Activated CD4-positive, CD25-positive, alpha-beta regulatory T cell (primary cell): ENCODE results near the gene IGLL1.
"Not testable (repeated sequence)": the region's sequence is repeated elsewhere in the genome, so short reads cannot be mapped to it uniquely, and the experiment has no call there.

ENCODE experiments used
- DNase-seq, 4 experiments: peaks; one replicate each; lab custom pipeline; 2025; lab: John Stamatoyannopoulos, UW

IGLL1 gene

GRCh38 chr22:23562186-23562585, 17.9 kb downstream of the IGLL1 start:
- no peak for DNase-seq

DNA sequence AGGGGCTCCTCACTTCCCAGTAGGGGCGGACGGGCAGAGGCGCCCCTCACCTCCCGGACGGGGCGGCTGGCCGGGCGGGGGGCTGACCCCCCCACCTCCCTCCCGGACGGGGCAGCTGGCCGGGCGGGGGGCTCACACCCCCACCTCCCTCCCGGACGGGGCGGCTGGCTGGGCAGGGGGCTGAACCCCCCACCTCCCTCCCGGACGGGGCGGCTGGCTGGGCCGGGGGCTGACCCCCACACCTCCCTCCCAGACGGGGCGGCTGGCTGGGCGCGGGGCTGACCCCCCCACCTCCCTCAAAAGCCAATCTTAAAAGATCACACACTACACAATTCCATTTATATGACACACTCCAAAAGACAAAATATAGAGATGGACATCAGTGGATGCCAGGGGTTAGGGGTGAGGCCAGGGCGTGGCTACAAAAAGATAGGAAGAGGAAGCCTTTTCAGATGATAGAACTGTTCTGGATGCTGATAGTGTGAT, 19.0 kb downstream of the IGLL1 start:
- DNase-seq: not testable (repeated sequence)

DNA sequence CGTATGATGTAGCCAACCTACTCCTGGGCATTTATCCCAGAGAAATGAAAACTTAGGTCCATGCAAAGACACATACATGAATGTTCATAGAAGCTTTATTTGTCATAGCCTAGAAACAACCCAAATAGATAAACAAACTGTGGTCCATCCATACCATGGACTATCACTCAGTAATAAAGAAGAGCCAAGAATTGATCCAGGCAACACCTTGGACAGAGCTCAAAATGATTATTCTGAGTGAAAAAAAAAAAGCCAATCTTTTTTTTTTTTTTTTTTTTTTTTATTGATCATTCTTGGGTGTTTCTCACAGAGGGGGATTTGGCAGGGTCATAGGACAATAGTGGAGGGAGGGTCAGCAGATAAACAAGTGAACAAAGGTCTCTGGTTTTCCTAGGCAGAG, 19.9 kb downstream of the IGLL1 start:
- DNase-seq: not testable (repeated sequence)

DNA sequence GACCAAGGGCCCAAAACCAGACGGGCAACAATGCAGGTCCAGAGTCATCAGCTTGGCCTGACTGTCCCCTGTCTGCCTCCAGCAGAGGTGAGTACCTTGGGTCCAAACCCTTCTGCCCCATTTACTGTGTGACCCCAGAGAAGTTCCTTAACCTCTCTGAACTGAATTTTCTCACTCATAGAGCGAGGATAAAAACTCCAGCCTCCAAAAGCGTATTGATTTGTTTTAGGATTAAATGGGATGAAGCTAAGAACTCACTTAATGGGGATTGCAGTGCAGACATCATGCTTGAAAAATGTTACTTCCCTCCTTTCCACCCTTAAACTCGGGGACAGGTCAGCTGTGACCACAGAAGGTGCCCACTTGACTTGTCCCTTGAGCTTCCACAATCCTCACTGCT, 22.6 kb downstream of the IGLL1 start:
- no peak for DNase-seq

DNA sequence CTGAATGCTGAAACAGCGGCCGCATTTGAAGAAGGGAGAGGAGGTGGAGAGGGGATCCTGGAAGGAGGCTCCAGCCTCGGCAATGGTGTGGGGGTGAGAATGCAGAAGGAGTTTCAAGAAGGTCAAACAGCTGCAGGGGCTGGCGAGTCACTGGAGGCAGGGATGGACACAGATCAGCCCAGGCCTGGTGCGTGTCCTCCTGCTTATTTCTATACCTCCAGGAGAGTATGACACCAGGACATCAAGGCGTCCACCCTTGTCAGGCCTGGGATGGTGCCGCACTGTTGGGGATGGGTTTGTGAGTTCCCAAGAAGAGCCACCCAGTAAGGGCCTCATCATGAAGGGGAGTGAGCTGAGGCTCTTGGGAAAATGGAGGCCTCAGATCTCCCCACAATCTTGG, 23.1 kb downstream of the IGLL1 start:
- DNase-seq: no peak

GRCh38 chr22:23556026-23556620, 24.0 kb downstream of the IGLL1 start:
- DNase-seq: no peak

GRCh38 chr22:23555118-23555517, 25.0 kb downstream of the IGLL1 start:
- no peak for DNase-seq

GRCh38 chr22:23553924-23554870, 25.9 kb downstream of the IGLL1 start:
- no peak for DNase-seq

- no peak for DNase-seq
Observed at GRCh38 chr22:23553438-23553837, 26.7 kb downstream of the IGLL1 start.

GRCh38 chr22:23552573-23552972, 27.5 kb downstream of the IGLL1 start:
- DNase-seq: no peak

DNA sequence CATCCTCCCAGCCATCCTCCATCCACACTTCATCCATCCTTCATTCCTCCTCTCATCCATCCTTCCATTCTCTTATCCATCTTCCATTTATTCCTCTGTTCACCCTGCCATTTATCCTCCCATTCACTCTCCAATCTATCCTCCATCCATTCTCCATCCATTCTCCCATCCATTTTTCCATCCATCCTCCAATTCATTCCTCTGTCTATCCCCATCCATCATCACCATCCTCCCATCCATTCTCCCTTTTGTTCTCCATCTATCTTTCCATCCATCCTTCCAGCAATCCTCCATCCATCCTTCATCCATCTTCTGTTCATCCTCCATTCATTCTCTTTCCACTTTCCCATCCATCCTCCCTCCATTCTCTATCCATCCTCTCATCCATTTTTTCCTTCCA, 28.7 kb downstream of the IGLL1 start:
- DNase-seq: no peak

GRCh38 chr22:23550049-23550650, 29.9 kb downstream of the IGLL1 start:
- DNase-seq: no peak

GRCh38 chr22:23549198-23549595, 30.9 kb downstream of the IGLL1 start:
- DNase-seq: no peak

DNA sequence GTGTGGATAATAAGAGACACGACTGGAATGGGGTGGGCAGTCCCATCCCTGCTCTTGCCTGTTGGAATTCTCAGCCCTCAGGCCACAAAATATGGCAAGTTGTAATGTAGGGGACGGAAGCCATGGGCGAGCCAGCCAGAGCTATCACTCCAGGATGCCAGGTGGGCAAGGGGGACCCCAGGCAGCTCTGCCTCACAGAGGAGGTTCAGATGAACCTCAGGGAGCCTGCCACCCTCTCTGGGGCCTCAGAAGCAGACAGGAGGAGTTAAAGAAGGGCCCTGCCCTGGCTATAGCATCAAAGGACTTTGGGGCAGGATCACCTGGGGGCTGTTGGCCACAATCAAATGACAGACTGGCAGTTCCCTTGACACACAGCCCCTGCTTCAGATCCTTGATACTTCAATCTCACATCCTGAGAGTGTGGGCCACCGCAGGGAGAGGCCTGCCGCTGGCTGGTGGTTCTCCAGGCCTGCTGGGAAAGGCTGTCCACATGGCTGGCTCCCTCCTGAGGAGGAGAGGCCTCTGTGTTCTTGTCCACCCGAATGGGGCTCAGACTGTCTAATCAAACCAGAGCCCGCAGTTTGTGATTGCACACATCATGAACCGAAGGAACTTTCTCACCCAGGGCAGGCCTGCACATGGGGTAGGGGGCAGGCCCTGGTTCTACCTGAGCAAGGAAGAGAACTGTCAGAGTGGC, 31.4 kb downstream of the IGLL1 start:
- no peak for DNase-seq

GRCh38 chr22:23547818-23548500, 32.1 kb downstream of the IGLL1 start:
- DNase-seq: no peak

DNA sequence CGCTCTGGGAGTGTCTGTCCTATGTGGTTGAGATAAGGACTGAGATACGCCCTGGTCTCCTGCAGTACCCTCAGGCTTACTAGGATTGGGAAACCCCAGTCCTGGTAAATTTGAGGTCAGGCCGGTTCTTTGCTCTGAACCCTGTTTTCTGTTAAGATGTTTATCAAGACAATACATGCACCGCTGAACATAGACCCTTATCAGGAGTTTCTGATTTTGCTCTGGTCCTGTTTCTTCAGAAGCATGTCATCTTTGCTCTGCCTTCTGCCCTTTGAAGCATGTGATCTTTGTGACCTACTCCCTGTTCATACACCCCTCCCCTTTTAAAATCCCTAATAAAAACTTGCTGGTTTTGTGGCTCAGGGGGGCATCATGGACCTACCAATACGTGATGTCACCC, 32.7 kb downstream of the IGLL1 start:
- not testable (repeated sequence) for DNase-seq

GRCh38 chr22:23544852-23545251, 35.2 kb downstream of the IGLL1 start:
- DNase-seq: no peak

DNA sequence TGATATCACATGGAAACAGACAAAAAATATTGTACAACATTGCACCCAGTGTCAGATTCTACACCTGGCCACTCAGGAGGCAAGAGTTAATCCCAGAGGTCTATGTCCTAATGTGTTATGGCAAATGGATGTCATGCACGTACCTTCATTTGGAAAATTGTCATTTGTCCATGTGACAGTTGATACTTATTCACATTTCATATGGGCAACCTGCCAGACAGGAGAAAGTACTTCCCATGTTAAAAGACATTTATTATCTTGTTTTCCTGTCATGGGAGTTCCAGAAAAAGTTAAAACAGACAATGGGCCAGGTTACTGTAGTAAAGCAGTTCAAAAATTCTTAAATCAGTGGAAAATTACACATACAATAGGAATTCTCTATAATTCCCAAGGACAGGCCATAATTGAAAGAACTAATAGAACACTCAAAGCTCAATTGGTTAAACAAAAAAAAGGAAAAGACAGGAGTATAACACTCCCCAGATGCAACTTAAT, 36.5 kb downstream of the IGLL1 start:
- not testable (repeated sequence) for DNase-seq

DNA sequence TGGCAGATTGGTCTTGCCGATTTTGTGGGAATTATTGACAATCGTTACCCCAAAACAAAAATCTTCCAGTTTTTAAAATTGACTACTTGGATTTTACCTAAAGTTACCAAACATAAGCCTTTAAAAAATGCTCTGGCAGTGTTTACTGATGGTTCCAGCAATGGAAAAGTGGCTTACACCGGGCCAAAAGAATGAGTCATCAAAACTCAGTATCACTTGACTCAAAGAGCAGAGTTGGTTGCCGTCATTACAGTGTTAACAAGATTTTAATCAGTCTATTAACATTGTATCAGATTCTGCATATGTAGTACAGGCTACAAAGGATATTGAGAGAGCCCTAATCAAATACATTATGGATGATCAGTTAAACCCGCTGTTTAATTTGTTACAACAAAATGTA, 37.2 kb downstream of the IGLL1 start:
- no peak for DNase-seq

GRCh38 chr22:23542391-23542790, 37.7 kb downstream of the IGLL1 start:
- not testable (repeated sequence) for DNase-seq

DNA sequence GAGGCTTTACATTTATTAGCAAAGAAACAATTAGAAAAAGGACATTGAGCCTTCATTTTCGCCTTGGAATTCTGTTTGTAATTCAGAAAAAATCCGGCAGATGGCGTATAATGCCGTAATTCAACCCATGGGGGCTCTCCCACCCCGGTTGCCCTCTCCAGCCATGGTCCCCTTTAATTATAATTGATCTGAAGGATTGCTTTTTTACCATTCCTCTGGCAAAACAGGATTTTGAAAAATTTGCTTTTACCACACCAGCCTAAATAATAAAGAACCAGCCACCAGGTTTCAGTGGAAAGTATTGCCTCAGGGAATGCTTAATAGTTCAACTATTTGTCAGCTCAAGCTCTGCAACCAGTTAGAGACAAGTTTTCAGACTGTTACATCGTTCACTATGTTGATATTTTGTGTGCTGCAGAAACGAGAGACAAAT, 38.2 kb downstream of the IGLL1 start:
- not testable (repeated sequence) for DNase-seq
